ENCODE measurements around the gene OR52E1. TPM values are rescaled to one million over a fixed set of nuclear protein-coding genes. Genes with fewer than 3 reads are reported as not detected.

OR52E1 gene
- polyA plus RNA-seq, 3 donors, result not detected

- 39 to 58% (median 56%) methylated on average over 2 of the region's 2 CpGs for WGBS, 3 donors
- H3K27ac ChIP-seq (ENCODE audit: low read depth, low read length), result no peak overlapping the region
Observed at GRCh38 chr11:5102246-5102645, 32.9 kb downstream of the OR52E1 start.

DNA sequence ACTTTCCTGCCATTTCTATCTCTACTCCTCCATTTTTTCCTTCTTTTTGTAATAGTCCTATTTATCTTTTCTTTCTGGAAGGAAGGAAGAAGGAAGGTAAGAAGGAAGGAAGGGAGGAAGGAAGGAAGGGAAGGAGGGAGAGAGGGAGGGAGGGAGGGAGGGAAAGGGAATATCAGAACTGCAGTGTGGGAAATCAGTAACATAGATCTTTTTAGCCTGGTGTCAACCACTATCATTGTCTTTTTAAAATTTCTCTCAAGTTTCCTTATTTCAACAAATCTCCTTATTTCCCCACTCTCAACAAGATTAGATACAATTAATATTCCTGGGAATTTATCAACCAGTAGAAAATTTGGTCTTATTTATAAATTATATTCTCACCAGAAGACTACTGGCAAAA, 33.7 kb downstream of the OR52E1 start:
- no peak overlapping the region for H3K27ac ChIP-seq (ENCODE audit: low read depth, low read length)

DNA sequence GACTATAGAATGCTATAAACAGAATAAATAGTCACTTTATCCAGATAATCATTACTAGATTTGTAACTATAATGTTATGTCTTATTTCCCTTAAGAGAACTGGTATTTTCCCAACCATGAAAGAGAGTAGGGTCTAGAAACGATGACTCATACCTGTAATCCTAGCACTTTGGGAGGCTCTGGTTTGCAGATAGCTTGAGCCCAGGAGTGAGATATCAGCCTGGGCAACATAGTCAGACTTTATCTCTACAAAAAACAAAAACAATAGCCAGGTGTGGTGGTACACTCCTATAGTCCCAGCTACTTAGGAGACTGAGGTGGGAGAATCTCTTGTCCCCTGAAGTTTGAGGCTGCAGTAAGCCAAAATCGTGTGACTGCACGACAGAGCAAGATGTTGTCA, 37.9 kb downstream of the OR52E1 start:
- no peak overlapping the region for H3K27ac ChIP-seq (ENCODE audit: low read depth, low read length)
- 58 to 62% (median 62%) methylated on average over 3 of the region's 3 CpGs for WGBS, 3 donors

GRCh38 chr11:5115339-5115738, 46.0 kb downstream of the OR52E1 start:
- H3K27ac ChIP-seq (ENCODE audit: low read depth, low read length), result no peak overlapping the region
- 65 to 76% (median 71%) methylated on average over 3 of the region's 3 CpGs for WGBS, 3 donors

GRCh38 chr11:5117588-5117987, 48.2 kb downstream of the OR52E1 start:
- no peak overlapping the region for H3K27ac ChIP-seq (ENCODE audit: low read depth, low read length)

GRCh38 chr11:5118893-5119292, 49.5 kb downstream of the OR52E1 start:
- H3K27ac ChIP-seq (ENCODE audit: low read depth, low read length), result no peak overlapping the region
- whole genome bisulfite sequencing, 3 donors, result 39 to 93% (median 83%) methylated on average over 1 of the region's 1 CpG

Other genes starting within 250 kb of the OR52E1 start
- not detected for gene OR51F2, start 248.3 kb upstream of the OR52E1 start, polyA plus RNA-seq
- not detected for gene OR51S1, start 220.4 kb upstream of the OR52E1 start, polyA plus RNA-seq
- not detected for gene OR51T1, start 187.7 kb upstream of the OR52E1 start, polyA plus RNA-seq
- gene OR51A7, start 165.8 kb upstream of the OR52E1 start, polyA plus RNA-seq, result not detected
- not detected for gene OR51G2, start 150.2 kb upstream of the OR52E1 start, polyA plus RNA-seq
- not detected for gene OR51G1, start 145.2 kb upstream of the OR52E1 start, polyA plus RNA-seq
- not detected for gene OR51A4, start 122.0 kb upstream of the OR52E1 start, polyA plus RNA-seq
- gene OR51A2, start 113.9 kb upstream of the OR52E1 start, polyA plus RNA-seq, result not detected
- gene OR51L1, start 74.7 kb upstream of the OR52E1 start, polyA plus RNA-seq, result not detected
- not detected for gene OR52J3, start 23.0 kb upstream of the OR52E1 start, polyA plus RNA-seq
- gene OR52E2, start 9.9 kb upstream of the OR52E1 start, polyA plus RNA-seq, result not detected
- gene OR52A5, start 68.8 kb downstream of the OR52E1 start, polyA plus RNA-seq, result not detected
- not detected for gene OR52A1, start 85.2 kb downstream of the OR52E1 start, polyA plus RNA-seq
- gene OR51V1, start 131.1 kb downstream of the OR52E1 start, polyA plus RNA-seq, result not detected
- gene HBB, start 157.5 kb downstream of the OR52E1 start, polyA plus RNA-seq, result 100 to 1,000 TPM in 1 of 3 donors, 10 to 100 TPM in 2; 12.9 to 541 (median 41.6) TPM
- under 1 TPM in 1 of 3 donors, not detected in 2; 0.30 TPM for gene HBD, start 164.9 kb downstream of the OR52E1 start, polyA plus RNA-seq
- not detected for gene HBG1, start 180.3 kb downstream of the OR52E1 start, polyA plus RNA-seq
- gene HBG2, start 185.2 kb downstream of the OR52E1 start, polyA plus RNA-seq, result not detected
- under 1 TPM in 2 of 3 donors, not detected in 1; 0.10 to 0.14 TPM for gene HBE1, start 200.4 kb downstream of the OR52E1 start, polyA plus RNA-seq
- gene OR51B4, start 232.4 kb downstream of the OR52E1 start, polyA plus RNA-seq, result not detected